HG03378 (cell line): ENCODE measurements around the gene MMP24OS.
A peak's percentile ranks its signal among the peaks of the same experiment; 100 is the strongest.
"Not testable (repeated sequence)": the region's sequence is repeated elsewhere in the genome, so short reads cannot be mapped to it uniquely, and the experiment has no call there.

Experiments used
- ATAC-seq: cut with Tn5 transposase; IDR thresholded peaks from one replicate; pipeline ENCODE4 v1.9.1; 2021; ENCODE audit warnings: mild to moderate bottlenecking, moderate library complexity; ENCODE audit not compliant: unreplicated experiment

The MMP24OS gene

DNA sequence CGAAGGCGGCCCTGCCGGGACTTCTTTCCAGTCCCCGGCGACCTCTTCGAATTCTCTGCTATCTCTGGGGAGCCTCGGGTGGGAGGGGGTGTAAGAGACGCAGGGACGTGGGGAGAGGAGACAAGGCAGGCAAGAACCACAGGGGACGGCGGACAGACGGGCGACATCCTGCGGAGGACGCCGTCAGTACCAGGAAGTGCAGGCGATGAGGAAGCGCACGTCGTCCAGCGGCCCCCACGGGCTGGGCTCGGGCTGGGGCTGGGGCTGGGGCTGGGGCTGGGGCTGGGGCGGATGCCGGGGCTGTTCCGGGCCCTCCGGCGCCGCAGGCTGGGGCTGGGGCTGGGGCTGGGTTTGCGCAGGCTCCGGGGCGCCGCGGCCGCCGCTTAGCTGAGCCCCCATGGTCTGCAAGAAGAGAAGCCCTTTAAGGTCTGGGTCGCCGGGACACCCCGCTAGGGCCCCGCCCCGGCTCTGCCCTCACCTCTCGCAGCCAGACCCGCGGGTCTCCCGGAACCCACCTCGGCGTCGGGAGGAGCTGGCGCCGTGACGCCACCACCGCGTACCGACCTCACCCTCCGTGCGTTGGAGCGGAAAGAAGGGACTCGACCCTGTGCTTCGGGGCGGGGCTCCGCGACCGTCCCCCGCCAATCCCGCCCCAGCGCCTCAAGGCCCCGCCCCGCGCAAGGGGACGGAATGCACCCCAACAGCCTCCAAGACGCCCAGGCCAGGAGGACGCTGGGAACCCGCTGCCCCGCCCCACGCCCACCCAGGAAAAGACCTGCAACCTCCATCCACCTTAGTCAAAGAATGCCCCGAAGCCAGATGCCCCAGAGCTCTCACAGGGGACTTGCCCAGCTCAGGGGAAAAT, at the start of gene MMP24OS:
TSS of gene MMP24OS (minus strand) at position 592 of the 865 bp plus-strand sequence. CDS start at position 399, 193 bp downstream.
- ATAC-seq, result peak; percentile 55

DNA sequence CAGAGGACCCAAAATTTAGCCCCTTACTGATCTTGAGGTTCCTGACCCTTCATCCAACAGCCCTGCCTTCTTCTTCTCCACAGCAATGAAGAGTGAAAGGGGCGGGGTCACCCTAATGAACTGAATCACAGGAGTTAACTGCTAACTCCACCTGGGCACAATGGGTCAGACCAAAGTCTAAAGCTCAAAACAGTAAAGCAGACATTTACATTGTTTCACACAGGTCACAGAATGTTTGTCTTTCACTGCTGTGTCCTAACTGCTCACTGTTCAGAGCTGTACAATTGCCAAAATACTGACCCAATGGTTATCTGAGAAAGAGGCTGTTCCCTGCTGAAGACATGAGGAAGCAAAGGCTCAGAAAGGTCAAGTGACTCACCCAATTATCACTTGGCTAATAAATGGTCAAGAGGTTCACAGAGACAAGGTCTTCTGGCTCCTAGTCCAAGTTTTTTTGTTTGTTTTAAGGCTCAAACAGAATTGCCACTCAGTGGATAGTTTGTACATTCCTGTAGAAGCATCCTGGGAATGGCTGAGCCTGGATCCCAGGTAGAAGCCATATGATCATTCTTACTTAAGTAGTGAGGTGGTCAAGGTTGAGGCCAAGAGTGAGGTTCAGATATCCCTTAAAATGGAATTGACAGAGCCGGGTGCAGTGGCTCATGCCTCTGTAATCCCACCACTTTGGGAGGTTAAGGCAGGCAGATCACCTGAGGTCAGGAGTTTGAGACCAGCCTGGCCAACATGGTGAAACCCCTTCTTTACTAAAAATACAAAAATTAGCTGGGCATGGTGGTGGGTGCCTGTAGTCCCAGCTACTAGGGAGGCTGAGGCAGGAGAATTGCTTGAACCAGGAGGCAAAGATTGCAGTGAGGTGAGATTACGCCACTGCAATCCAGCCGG, 49.4 kb upstream of the MMP24OS start:
- ATAC-seq, result no peak

DNA sequence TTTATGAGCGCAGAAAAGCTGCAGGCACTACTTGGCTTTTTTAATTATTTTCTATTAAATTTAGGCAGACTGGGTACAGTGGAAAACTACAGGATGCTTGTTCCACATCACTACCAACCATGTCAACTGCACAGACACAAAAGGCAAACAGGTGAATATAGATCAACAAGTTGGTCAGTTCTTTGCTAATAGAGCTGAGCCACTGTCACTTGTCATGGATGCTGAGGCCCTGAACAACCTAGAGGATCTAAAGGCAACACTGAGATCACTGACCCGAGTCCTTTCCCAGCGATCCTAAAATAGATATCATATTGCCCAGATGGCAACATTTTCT, 48.8 kb upstream of the MMP24OS start:
- ATAC-seq, result no peak

DNA sequence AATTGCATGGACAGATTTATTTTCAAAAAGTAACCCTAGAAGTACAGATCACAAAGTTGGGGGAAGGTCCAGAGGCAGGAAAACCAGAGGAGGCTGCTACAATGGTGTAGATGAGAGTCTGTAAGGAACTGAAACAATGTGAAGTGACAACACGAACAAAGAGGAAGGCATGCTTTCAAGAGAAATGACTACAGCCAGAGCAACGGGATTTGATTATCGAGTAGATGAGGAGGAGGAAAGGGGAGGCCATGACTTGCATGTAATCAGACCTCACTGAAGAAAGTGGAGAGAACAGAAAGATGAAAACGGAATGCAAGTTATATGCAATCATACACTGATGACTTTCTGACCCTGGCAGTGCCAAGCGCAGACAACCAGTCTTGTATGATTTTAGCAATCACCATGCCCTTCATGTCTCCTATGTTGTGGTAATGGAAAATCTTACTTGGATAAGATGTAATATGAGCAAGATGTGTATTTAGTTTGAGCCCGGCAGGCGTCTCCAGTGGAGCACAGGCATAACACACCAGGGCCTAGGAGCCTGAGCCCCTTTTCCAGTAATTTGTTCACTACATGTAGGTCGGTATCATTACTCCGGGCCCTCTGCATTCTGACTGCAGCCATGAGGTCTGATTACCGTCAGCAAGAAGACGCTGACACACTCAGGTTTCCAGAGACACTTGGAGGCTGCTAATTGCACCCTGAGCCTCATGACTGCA, 48.3 kb upstream of the MMP24OS start:
- ATAC-seq, result no peak

DNA sequence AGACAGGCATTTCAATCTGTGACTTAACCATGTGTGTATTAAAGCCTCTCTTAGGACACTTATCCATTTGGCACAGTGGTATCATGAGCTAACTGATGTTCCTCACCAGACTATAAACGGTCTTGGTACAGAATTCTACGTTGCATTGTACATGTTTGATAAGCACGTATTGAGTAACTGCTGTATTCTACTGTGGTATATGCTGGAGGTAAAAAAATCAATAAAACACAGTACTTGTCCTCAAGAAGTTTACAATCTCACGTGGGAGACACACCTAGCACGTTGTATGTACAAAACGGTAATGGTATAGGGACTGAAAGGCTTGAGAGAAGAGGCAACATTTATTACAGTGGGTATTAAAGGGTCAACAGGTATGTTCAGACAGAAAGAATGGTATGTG, 47.5 kb upstream of the MMP24OS start:
- ATAC-seq, result no peak

DNA sequence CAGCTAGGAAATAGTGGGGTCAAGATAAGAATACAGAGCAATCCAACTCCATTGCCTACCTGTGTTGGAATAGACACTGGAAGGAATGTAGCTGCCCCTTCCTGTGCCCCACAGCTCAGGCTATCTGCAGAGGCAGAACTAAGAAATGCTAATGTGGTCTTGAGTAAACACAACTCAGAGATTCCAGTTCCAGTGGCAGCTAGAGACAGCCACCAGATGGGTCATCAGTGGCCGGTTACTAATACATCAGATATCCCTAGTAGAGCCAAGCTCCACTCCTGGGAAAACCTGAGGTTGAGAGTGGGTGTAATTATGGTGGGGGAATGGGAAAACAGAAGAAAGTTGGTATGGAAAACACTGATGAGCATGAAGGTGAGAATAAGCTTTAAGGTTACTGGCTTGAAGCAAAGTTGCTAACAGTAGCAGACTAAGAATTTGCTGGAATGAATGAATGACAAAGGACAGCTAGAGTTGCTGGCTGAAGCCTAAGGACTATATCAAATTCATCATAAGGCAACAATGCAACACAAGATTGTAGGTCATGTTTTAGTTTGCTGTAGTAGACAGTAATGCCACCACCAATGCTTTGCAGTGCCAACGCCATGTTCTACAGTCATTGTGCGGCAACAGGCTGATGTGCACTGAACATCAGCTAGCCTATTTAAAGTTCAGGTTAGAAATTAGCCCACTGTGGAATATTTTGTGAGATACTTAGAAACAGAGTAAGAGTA, 42.6 kb upstream of the MMP24OS start:
- no peak for ATAC-seq

DNA sequence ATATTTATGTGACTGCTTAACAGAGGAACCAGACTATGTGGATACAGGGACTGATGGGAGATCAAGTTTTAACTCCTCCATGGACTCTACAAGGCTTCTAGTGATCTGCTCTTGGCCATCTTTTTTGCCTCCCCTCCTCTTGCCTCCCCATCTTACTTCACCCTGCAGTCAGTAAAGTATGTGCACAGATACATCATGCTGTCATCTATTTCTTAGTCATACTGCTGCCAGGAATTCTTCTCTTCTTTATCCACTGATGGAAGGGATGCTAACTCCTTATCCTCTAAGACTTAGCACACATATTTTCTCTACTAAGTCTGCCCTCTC, 41.9 kb upstream of the MMP24OS start:
- no peak for ATAC-seq

DNA sequence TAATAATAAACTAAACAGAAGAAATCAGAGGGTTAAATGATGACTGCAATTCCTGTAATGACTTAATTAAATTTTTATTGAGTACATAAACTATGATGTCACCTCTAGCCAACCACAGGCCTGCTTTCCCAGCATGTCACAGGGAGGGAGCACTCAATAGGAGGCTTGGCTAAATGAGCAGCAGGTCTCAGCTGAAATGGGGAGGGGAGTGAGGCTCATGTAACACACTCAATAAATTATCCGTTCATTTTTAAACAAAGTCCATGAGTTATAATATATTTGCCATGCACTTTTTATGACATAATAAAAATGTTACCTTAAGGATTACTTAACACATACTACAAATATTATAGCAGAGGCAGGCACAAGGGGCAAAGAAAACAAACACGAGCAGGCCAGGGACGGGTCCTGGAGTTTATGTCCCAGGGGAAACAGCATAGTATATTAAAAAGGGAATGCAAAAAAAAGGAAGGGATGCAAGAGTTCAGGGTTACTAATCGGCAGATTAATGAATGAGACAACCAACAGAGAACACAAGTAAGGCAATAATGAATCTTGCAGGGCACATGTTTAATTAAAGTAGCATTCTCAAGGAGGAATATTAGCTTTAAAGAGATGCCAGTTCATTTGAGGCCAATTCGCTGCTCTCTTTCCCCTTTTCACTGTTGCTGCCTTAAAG, 41.4 kb upstream of the MMP24OS start:
- ATAC-seq, result no peak

DNA sequence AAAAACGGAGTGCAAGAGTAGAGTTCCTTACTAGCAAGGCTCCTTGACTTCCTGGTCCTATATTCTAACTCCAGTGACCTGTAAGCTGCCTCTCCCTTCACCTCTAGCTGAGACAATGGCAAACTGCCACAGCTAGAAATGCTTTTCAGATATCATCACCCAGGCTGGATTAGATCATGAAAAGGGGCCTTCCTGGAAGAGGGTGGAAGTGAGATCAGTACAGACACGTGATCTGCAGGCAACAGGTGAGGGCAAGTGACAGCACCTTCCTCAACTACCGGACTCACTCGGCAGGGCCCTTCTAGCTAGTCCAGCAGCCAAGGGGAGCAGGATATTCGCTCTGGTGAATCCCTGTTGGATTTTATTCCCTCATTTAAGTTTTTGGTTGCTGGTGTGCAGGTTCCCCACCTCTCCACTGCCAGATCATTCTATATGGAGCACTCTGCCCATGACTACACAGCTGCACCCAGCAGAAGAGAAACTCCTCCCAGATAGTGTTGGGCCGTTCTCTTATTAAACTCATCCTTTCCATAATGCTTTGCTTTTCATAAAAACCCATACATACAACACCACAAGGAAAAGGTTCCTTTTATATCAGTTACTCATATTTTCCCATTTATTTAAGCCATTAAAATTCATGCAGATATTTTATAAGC, 40.7 kb upstream of the MMP24OS start:
- no peak for ATAC-seq

DNA sequence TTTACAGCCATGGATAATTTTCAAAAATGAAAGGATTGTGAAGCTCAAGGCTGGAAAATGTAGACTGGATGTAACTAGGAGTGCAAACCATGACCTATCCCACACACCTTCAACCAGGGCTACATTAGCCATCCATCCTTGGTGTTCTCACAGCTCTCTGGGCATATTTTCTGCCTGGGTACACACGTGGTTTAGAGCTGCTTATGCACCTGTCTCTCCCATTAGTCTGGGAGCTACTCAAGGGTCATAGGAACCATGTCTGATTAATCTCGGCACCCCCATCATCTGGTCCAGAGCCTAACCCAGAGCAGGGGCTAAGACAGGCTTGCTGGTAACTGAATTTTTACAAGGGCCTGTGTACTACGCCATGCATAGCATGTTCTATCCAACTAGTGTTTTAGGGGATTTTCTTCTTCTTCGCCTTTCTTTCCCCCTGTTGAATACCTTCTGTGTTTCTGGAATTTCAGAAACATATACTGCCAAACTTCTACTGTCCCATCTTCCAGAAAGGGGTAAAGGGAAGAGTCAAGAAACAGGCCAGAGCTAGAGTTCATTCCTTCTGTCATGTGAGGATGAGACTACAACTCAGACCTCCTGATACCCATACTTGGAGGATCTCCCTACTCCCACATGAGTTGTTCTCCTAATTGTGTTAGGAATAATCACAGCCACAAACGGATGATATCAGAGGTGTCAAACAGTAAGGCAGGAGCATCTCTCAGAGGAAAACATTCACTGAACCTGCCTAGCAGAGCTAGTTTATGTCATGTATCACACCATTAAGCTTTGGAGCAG, 39.7 kb upstream of the MMP24OS start:
- ATAC-seq, result no peak

DNA sequence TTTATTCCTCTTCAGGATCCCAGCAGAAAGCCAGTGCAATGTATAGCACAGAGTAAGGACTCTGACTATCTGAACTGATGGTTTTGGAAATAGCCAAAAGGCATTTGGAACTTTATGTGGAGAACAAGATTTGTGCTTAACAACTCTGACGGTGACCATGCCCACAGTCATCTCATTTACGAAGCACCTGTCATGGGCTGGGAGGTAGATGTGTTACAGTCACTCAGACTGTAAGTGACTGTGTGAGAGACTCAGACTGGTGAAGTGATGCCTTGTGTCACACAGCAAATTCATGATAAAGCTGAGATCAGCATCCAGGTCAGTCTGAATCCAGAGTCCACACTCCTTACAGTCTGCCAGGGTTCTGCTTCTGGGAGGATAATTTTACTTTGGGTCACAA, 38.2 kb upstream of the MMP24OS start:
- no peak for ATAC-seq

DNA sequence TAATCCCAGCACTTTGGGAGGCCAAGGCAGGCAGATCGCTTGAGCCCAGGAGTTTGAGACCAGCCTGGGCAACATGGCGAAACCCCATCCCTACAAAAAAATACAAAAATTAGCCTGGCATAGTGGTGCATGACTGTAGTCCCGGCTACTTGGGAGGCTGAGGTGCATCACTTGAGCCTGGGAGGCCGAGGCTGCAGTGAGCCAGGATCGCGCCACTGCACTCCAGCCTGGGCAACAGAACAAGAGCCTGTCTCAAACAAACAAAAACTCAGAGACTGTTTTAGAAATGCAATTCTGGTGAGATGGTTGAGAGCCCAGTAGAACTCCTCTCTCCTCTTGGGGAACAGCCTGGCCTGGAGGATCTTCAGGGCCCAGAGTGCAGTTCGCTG, 37.7 kb upstream of the MMP24OS start:
- ATAC-seq, result not testable (repeated sequence)

DNA sequence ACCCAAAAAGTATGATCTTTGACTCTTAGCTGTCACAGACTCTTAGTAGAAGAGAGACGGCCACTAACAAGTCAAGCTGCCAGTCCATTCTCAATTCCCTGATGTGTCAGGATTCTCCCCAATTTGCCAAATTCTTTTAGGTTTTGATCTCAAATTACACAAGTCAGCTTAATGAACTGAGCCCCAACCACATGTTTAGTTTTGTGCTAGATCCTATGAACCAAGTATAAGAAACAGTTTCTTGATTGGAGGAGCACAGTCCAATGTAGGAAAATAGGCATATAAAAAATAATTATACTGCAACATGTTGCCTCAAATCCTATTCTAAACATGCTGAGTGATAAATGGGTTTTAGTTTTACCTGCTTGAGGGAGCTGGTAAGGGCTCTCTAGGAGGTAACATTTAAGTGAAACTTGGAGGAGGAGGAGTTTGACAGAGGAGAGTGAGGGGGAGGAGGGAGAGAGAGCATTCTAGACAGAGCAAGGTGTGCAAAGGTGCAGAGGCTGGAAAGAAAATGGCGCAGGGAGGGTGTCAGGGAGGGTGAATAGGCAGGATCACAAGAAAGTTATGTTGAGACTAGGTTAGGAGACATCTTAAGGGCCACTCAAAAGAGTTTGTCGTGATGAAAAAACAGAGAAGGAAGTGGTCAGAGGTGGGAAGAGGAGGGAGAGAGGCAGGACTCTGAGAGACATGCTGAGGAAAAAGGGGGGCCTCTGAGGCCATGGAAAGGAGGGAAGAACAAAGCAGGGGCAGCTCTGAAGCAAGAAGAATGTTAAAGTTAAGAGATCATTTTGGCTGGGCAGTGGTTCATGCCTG, 37.1 kb upstream of the MMP24OS start:
- ATAC-seq, result no peak

DNA sequence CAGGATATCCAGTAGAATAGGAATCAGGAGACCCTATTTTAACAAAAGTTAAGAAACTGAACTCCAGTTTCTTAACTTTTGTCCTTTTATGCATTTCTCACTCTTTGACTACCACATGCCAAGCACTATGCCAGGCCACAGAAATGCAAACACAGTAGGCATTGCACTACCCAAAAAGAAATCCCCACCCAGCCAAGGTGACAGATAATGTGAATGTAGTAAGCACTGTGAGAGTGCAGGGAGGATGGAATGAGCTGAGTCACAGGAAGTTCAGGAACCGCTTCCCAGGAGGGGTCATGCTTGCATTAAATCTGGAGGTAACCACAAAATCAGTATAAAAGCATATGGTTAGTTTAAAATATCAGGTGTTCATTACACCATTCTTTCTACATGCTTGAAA, 34.4 kb upstream of the MMP24OS start:
- ATAC-seq, result no peak

DNA sequence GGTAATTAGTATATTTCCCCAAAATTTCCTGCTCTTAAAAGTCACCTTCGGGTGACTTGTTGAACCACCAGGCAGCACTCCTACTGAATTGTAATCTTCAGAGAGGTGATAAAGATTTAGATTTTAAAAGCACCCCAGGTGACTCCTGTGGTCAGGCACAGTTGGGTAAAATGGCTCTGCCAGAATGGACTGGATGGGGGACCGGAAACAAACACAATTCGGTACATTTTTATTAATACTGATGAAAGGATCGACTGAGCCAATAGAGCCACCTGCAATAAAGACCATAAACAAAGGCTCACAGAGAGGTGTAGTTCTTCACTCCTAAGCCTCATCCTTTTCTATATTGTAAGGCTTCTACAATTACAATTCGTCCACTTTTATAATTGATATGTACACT, 33.9 kb upstream of the MMP24OS start:
- ATAC-seq, result no peak

DNA sequence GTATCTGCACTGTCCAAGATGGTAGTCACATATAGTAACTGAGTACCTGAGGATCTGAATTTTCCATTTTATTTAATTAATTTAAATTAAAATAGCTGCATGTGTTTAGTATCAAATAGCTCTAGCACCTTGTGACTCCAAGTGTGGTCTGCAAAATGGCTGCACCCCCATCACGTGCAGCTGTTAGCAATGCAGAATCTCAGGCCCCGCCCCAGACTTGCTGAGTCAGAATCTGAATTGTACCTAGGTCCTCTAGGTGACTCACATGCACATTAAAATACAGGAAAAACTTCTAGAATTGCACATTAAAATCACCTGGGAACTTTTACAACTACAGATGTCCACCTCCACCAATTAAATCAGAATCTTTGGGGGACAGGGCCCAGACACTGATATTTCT, 33.5 kb upstream of the MMP24OS start:
- ATAC-seq, result no peak

DNA sequence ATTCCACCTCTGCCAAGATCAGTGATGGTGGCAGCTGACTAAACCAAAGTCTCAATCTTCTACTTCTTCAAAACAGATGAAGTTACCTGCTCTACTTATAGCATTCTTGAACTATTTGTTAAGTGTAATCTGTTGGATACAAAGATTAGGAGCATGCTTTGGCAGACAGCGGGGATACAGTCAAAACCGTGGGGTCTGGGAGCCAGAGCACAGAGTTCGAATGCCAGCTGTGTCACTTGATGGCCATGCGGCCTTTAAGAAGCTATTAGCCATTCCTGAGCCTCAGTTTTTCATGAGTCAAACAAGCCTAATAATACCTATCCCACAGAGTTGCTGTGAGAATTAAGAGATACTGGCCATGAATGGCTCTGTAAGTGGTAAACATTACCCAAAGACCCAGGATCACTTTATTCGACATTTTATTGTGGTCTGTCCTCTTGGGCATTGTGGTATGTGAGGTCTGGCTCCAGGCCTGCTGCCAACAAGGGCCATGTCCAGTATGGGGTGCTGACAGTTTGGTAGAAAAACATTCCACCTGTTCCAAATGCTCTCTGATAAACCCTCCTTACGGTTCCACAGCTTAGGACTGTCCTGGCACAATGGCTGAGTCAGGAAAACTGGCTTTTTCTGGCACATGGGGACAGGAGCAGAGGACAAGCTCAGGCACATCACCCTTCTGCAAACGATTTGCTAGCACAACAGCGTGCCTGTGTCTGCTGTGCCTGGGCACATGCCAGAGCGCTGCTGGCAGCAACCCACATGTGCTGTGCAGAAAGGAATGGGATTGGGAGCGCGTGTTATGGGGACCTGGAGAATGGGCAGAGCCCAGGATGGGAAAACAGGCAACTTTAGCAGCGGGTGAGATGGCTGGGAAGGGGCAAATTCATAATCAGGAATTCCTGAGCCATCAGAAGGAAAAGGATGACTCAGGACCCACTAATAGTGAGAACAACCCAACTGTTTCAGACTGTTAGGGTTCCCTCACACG, 30.0 kb upstream of the MMP24OS start:
- no peak for ATAC-seq
